Measurements from ENCODE around the gene EDC4.
"Not testable (repeated sequence)": the region's sequence is repeated elsewhere in the genome, so short reads cannot be mapped to it uniquely, and the experiment has no call there.

Gene EDC4, protein sequence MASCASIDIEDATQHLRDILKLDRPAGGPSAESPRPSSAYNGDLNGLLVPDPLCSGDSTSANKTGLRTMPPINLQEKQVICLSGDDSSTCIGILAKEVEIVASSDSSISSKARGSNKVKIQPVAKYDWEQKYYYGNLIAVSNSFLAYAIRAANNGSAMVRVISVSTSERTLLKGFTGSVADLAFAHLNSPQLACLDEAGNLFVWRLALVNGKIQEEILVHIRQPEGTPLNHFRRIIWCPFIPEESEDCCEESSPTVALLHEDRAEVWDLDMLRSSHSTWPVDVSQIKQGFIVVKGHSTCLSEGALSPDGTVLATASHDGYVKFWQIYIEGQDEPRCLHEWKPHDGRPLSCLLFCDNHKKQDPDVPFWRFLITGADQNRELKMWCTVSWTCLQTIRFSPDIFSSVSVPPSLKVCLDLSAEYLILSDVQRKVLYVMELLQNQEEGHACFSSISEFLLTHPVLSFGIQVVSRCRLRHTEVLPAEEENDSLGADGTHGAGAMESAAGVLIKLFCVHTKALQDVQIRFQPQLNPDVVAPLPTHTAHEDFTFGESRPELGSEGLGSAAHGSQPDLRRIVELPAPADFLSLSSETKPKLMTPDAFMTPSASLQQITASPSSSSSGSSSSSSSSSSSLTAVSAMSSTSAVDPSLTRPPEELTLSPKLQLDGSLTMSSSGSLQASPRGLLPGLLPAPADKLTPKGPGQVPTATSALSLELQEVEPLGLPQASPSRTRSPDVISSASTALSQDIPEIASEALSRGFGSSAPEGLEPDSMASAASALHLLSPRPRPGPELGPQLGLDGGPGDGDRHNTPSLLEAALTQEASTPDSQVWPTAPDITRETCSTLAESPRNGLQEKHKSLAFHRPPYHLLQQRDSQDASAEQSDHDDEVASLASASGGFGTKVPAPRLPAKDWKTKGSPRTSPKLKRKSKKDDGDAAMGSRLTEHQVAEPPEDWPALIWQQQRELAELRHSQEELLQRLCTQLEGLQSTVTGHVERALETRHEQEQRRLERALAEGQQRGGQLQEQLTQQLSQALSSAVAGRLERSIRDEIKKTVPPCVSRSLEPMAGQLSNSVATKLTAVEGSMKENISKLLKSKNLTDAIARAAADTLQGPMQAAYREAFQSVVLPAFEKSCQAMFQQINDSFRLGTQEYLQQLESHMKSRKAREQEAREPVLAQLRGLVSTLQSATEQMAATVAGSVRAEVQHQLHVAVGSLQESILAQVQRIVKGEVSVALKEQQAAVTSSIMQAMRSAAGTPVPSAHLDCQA (N-terminal part only)

DNA sequence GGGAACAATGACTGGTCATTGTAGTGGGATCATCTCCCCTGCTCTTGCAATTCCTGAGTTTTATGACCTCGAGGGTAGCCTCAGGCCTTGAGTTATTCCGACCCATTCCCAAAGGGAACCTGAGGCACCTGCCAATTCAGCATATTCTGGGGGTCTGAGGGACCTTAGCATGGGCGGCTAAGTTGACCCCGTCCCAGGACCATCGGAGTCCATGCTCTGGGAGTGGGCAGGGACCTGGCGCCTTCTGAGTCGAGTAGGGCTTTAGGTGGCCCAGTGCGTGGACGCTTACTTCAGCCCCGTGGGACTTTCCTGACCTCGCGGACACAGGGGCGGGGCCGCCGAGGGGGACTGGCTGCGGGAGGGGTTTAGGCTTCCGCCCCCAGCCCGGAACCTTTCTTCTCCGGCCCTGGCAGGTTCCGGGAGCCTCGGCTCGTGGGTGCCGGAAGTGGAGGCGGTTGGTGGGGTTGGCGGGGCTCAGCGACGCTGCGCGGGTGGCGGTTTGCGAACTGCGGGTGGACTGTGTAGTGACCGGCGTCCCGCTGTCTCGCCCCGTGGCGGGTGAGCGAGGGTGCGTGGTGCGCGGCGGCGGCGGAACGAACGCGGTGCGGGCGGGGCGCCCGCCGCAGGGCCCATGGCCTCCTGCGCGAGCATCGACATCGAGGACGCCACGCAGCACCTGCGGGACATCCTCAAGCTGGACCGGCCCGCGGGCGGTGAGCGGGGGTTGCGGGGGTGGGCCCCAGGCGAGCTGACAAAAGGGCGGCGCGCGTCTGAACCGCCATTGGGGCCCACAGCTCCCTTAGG, at the start of gene EDC4:
TSS of gene EDC4 (plus strand) at position 422 of the 804 bp plus-strand sequence. CDS start at position 632, 210 bp downstream.
- Mint-ChIP-seq H3K27me3 (no peaks in the 10 kb centered on the region), H3K9me3 (no peaks in the 10 kb centered on the region), H3K27ac (peak within 1 kb of the TSS; percentile 96), H3K4me3 (peak within 1 kb of the TSS; percentile 93), H3K36me3 (ENCODE audit: low read depth) (peaks cover 87% of the 10 kb centered on the region), H3K4me1 (ENCODE audit: low read depth) (peaks cover 35% of the 10 kb centered on the region)
- DNase-seq, result peak; percentile 97

DNA sequence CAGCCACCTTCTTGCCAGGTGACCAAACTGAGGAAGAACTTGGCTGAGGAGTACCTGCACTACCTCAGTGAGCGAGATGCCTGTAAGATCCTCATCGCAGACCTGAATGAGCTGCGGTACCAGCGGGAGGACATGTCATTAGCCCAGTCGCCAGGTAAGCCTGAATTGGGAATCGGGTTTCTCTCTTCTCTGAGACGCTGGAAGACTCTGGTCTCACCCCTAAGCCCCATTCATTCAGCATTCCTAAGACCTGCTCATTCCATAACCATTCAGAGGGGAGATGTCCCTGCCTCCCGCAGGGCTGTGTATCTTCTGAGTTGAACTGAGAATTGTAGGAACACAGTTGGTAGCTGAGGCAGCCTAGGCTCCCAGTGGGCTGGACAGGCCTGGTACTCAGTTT, 47.7 kb upstream of the EDC4 start:
- Mint-ChIP-seq H3K36me3 (ENCODE audit: low read depth) (peaks cover 39% of the 10 kb centered on the region), H3K4me3 (no peak overlapping the region), H3K27ac (no peak overlapping the region), H3K9me3 (no peaks in the 10 kb centered on the region), H3K4me1 (ENCODE audit: low read depth) (no peaks in the 10 kb centered on the region), H3K27me3 (no peaks in the 10 kb centered on the region)
- no peak for DNase-seq

DNA sequence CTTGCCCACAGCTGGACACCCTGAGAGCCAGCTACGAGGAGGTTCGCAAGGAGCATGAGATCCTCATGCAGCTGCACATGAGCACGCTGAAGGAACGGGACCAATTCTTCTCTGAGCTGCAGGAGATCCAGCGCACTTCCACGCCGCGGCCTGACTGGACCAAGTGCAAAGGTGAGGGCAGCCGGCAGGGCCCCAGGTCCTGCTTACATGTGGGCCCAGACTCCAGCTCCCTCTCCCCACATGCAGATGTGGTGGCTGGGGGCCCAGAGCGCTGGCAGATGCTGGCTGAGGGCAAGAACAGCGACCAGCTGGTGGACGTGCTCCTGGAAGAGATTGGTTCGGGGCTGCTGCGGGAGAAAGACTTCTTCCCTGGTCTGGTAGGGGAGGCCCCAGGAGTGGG, 46.9 kb upstream of the EDC4 start:
- no peak overlapping the region for H3K4me3 Mint-ChIP-seq
- peaks cover 47% of the 10 kb centered on the region for H3K36me3 Mint-ChIP-seq (ENCODE audit: low read depth)
- DNase-seq, result no peak
- no peaks in the 10 kb centered on the region for H3K4me1 Mint-ChIP-seq (ENCODE audit: low read depth)
- H3K9me3 Mint-ChIP-seq, result no peaks in the 10 kb centered on the region
- no peak overlapping the region for H3K27ac Mint-ChIP-seq
- no peaks in the 10 kb centered on the region for H3K27me3 Mint-ChIP-seq

DNA sequence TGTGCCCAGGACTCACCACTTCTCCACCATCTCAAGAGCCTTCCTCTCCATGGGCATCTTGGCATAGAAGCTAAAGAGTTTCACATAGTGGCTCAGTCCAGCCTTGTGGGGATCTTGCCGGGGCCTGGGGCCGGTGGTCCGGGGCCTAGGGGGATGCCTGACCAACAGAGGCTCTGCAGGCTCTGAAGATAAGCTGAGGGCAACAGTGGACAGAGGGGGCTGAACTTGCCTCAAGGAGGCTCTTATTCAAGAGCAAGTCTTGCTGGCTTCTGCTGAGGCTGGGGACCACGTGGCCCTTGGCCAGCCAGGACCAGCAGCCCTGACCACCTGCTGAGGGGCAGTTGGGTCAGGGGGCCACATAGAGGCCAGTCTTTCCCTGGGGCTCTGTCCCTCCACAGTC, 44.2 kb upstream of the EDC4 start:
- Mint-ChIP-seq H3K4me3 (no peak overlapping the region), H3K36me3 (ENCODE audit: low read depth) (peaks cover 66% of the 10 kb centered on the region), H3K4me1 (ENCODE audit: low read depth) (peaks cover 9% of the 10 kb centered on the region), H3K27me3 (no peaks in the 10 kb centered on the region), H3K9me3 (no peaks in the 10 kb centered on the region), H3K27ac (no peak overlapping the region)
- no peak for DNase-seq

DNA sequence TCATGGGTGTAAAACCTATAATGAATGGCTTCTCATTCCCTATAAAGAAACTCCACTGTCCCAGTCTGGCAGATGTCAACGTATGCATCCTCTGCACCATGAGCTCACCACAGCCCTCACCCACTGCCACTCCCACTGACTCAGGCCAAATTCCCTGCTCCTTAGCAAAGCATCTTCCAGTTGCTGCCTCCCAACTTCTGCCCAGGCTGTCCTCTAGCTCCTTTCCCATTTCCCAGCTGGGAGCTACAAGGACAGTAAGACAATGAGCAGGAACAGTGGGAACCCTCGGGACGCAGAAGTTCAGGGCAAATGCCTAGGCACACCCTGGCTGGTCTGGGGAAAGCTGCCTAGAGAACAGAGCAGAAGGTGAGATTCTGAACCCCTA, 39.8 kb upstream of the EDC4 start:
- H3K4me1 Mint-ChIP-seq (ENCODE audit: low read depth), result peaks cover 13% of the 10 kb centered on the region
- H3K9me3 Mint-ChIP-seq, result no peaks in the 10 kb centered on the region
- H3K27ac Mint-ChIP-seq, result peak overlapping the region; percentile 93
- H3K4me3 Mint-ChIP-seq, result peak overlapping the region; percentile 93
- DNase-seq, result no peak
- no peaks in the 10 kb centered on the region for H3K27me3 Mint-ChIP-seq
- H3K36me3 Mint-ChIP-seq (ENCODE audit: low read depth), result peaks cover 48% of the 10 kb centered on the region

DNA sequence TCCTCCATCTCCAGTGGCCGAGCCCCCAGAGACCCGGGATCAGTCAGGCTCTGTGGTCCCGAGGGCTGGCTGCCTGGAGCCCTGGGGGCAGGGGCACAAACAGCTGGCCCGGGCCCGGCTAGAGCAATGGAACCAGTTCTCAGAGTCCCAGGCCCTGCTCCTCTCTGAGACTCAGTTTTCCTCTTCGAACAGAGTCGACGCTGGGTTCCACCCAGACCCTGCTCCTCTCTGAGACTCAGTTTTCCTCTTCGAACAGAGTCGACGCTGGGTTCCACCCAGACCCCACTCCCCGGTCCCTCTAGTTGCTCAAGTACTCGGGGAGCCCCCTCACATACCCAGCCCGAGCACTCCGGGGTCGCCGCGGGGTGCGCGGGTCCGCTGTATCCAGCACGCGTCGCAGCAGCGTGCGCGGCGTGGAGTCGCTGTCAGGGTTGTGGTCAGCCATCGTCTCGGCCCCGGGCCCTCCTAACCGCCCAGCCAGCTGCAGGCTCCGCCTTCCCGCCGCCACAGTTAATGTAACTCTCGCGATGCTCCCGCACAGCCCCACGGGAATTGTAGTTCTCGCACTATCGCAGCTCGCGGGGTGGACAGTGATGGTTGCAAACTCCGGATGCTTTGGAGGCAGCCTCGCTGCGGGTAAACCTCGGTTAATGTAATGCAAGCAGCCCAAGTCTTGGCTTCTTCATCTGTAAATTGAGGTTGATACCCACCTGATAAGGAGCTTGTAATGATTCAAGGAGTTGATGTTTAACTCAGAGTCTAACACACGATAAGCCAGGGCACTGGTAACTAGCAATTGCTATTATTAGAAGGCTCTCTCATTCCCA, 39.2 kb upstream of the EDC4 start:
- Mint-ChIP-seq H3K9me3 (no peaks in the 10 kb centered on the region), H3K27me3 (no peaks in the 10 kb centered on the region), H3K36me3 (ENCODE audit: low read depth) (peaks cover 42% of the 10 kb centered on the region), H3K4me3 (peak overlapping the region; percentile 93), H3K4me1 (ENCODE audit: low read depth) (peaks cover 13% of the 10 kb centered on the region), H3K27ac (peak overlapping the region; percentile 93)
- DNase-seq, result peak; percentile 95

DNA sequence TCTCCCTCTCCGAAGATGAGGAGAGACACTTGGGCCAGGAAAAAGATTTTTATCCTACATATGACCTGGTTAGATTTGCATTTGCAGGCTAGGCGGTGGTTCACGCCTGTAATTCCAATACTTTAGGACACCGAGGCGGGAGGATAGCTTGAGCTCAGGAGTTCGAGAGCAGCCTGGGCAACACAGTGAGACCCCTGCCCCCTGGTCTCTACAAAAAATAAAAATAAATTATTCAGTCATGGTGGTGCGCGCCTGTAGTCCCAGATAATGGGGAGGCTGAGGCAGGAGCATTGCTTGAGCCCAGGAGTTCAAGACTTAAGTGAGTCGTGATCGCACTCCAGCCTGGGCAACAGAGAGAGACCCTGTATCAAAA, 38.6 kb upstream of the EDC4 start:
- Mint-ChIP-seq H3K9me3 (no peaks in the 10 kb centered on the region), H3K27ac (peak overlapping the region; percentile 93), H3K4me1 (ENCODE audit: low read depth) (peaks cover 13% of the 10 kb centered on the region), H3K36me3 (ENCODE audit: low read depth) (peaks cover 36% of the 10 kb centered on the region), H3K27me3 (no peaks in the 10 kb centered on the region), H3K4me3 (peak overlapping the region; percentile 93)
- DNase-seq, result no peak

DNA sequence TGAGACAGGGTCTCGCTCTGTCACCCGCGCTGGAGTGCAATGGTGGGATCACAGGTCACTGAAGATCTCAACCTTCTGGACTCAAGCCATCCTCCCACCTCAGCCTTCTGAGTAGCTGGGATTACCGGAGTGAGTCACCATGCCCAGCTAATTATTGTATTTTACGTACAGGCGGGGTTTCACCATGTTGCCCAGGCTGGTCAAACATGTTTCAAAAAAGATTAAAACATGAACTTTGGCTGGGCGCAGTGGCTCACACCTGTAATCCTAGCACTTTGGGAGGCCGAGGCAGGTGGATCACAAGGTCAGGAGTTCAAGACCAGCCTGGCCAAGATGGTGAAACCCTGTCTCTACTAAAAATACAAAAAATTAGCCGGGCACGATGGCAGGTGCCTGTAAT, 35.7 kb upstream of the EDC4 start:
- H3K27me3 Mint-ChIP-seq, result not testable (repeated sequence)

DNA sequence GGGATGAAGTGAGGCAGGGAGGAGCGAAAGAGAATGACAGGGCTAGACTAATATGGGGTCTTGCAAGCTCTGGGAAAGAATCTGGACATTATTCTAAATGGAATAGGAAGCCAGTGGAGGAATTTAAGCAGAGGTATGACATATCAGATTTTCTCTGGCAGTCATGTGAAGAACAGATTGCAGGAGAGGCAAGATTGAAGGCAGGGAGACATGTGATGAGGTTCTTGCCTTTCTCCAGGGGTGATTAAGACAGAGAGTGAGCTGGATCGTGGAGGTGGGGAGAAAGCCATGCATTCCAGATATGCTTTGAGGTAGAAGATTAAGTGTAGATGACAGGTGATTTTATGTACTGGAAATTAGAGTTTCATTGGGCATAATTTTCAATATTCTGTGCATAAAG, 35.0 kb upstream of the EDC4 start:
- Mint-ChIP-seq H3K36me3 (ENCODE audit: low read depth) (peaks cover 12% of the 10 kb centered on the region), H3K4me1 (ENCODE audit: low read depth) (peaks cover 13% of the 10 kb centered on the region), H3K27me3 (no peaks in the 10 kb centered on the region), H3K9me3 (no peaks in the 10 kb centered on the region), H3K4me3 (no peak overlapping the region), H3K27ac (no peak overlapping the region)
- DNase-seq, result no peak

More for the DNA sequence above, 35.7 kb upstream of the EDC4 start:
- peaks cover 19% of the 10 kb centered on the region for H3K4me1 Mint-ChIP-seq (ENCODE audit: low read depth)
- not testable (repeated sequence) for H3K4me3 Mint-ChIP-seq; H3K9me3 Mint-ChIP-seq; DNase-seq; H3K27ac Mint-ChIP-seq; H3K36me3 Mint-ChIP-seq (ENCODE audit: low read depth)

DNA sequence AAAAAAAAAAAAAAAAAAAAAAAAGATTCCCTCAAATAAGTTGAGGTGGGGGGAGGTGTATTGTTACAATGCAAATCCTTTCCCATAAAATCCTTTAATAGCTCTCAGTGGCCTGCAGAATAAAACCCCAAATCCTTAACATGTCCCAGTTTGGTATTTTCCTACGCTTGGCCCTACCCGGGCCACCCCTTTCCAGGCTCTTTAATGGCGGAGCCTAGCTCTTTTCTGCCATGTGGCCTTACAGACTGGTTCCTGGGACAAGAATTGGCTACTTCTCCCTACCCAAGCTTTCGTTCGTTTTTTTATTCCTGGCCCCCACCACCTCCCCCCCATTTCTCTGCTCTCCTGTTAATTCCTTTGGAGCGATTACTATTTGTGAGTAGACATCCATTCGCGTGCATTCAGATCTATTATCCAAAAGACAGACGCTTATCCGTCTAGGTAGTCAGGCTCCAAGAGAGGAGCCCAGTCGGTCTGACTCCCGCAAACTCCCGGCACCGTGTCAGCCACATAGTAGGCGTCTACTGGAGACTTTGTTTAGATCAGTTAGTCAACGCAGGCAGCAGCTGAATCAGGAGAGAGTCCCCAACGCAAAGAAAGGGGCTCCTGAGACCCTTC, 31.5 kb upstream of the EDC4 start:
- Mint-ChIP-seq H3K9me3 (no peaks in the 10 kb centered on the region), H3K27ac (peak overlapping the region; percentile 99), H3K4me1 (ENCODE audit: low read depth) (peaks cover 38% of the 10 kb centered on the region), H3K27me3 (no peaks in the 10 kb centered on the region), H3K36me3 (ENCODE audit: low read depth) (peaks cover 36% of the 10 kb centered on the region), H3K4me3 (peak overlapping the region; percentile 90)
- no peak for DNase-seq

DNA sequence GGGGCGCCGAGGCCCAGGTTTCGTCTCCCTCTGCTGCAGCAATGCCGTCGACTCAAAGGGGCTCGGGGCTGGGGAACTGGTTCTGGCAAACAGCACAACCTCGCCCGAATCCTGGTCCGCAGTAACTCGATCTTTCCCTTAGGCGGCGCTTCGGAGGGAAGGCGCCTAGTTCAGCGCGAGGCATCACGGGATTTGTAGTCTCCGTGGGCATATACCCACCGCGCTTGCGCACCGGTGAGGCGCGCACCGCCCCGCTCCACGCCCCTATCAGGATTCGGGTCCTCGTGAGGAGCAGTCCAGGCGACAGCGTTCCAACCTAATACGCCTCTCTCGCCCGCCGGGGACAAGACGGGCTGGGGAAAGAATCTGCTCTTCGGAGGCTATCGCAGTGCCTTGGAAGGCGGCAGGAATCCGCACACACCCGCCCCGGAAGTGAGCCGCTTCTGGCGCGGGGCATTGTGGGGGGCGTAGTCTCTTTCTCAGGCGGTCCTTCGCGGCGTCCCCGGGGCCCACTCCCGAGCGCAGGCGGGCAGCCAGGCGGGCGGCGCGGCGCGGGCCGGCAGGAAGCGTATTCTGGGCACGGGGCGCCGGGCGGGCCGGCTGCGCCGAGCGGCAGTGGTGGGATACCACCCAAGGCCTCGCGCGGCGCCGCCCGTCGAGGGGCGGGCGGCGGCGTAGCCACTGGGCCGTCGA, 30.9 kb upstream of the EDC4 start, which contains the start of gene THAP11:
TSS of gene THAP11 (plus strand) at position 505 of the 693 bp plus-strand sequence. CDS start 235 bp downstream, outside the sequence.
- Mint-ChIP-seq H3K27me3 (no peaks in the 10 kb centered on the region), H3K9me3 (no peaks in the 10 kb centered on the region), H3K27ac (peak within 1 kb of the TSS; percentile 99), H3K36me3 (ENCODE audit: low read depth) (peaks cover 36% of the 10 kb centered on the region), H3K4me3 (peak within 1 kb of the TSS; percentile 96), H3K4me1 (ENCODE audit: low read depth) (peaks cover 38% of the 10 kb centered on the region)
- peak; percentile 97 for DNase-seq

Data from activated T-cell treated with anti-CD3 and anti-CD28 coated beads, Interleukin-2, amount 50 U/mL, for 24 hours (primary cell).